D721Med (cell line): ENCODE measurements around the gene BTBD10.
A peak's percentile ranks its signal among the peaks of the same experiment; 100 is the strongest.
"Not testable (repeated sequence)": the region's sequence is repeated elsewhere in the genome, so short reads cannot be mapped to it uniquely, and the experiment has no call there.

Experiments
- DNase-seq: peaks from one replicate; pipeline ENCODE4 v3.0.0; 2011; ENCODE audit warnings: low spot score; ENCODE audit not compliant: insufficient read length
- FAIRE-seq: peaks from 2 replicates; lab custom pipeline; 2011; peaks lifted over from hg19 to GRCh38; lab: Jason Lieb, UNC
- CTCF ChIP-seq: IDR thresholded peaks from 2 replicates; pipeline ENCODE4 v1.5.1; 2012; ENCODE audit warnings: mild to moderate bottlenecking, control low read depth; ENCODE audit not compliant: insufficient read depth; ENCODE audit errors: missing control alignments

The BTBD10 gene

GRCh38 chr11:13446444-13446843 lies 16.6 kb downstream of the BTBD10 start:
- FAIRE-seq: no peak
- no peak for DNase-seq
- no peak for TF ChIP-seq CTCF

- no peak for TF ChIP-seq CTCF
- no peak for FAIRE-seq
- DNase-seq: no peak
Observed at GRCh38 chr11:13445588-13445987, 17.4 kb downstream of the BTBD10 start.

- no peak for DNase-seq
- peak; percentile 82 for FAIRE-seq
- TF ChIP-seq CTCF: no peak
Observed at GRCh38 chr11:13440100-13440855, 22.7 kb downstream of the BTBD10 start.

- DNase-seq: no peak
- FAIRE-seq: no peak
- no peak for TF ChIP-seq CTCF
Observed at GRCh38 chr11:13438291-13438690, 24.7 kb downstream of the BTBD10 start.

- not testable (repeated sequence) for DNase-seq, FAIRE-seq
Observed at GRCh38 chr11:13436836-13437235, 26.2 kb downstream of the BTBD10 start.

- TF ChIP-seq CTCF: no peak
- FAIRE-seq (no peak), DNase-seq (no peak)
Observed at GRCh38 chr11:13434247-13435205, 28.5 kb downstream of the BTBD10 start.

GRCh38 chr11:13433437-13433836 lies 29.6 kb downstream of the BTBD10 start:
- FAIRE-seq: no peak

More at GRCh38 chr11:13433437-13433836, 29.6 kb downstream of the BTBD10 start:
- no peak for DNase-seq
- TF ChIP-seq CTCF: no peak
